ENCODE data around the gene TACC3.

TACC3 gene

GRCh38 chr4:1746919-1747602 lies 25.7 kb downstream of the TACC3 start:
- DNase-seq (ENCODE audit: low read depth), result no peak

GRCh38 chr4:1747603-1747967 lies 26.3 kb downstream of the TACC3 start:
- no peak for DNase-seq (ENCODE audit: low read depth)

- peak; percentile 68 for DNase-seq (ENCODE audit: low read depth)
These were observed 27.2 kb downstream of the TACC3 start for GRCh38 chr4:1748465-1748995.

GRCh38 chr4:1749370-1749769 lies 28.0 kb downstream of the TACC3 start:
- no peak for DNase-seq (ENCODE audit: low read depth)

- DNase-seq (ENCODE audit: low read depth), result no peak
These were observed 28.5 kb downstream of the TACC3 start for GRCh38 chr4:1749826-1750225.

GRCh38 chr4:1750381-1751154 lies 29.2 kb downstream of the TACC3 start:
- no peak for DNase-seq (ENCODE audit: low read depth)

- no peak for DNase-seq (ENCODE audit: low read depth)
These were observed 30.0 kb downstream of the TACC3 start for GRCh38 chr4:1751155-1751918.

- DNase-seq (ENCODE audit: low read depth), result no peak
These were observed 30.6 kb downstream of the TACC3 start for GRCh38 chr4:1751919-1752283.

- DNase-seq (ENCODE audit: low read depth), result no peak
These were observed 31.1 kb downstream of the TACC3 start for GRCh38 chr4:1752284-1753041.

- DNase-seq (ENCODE audit: low read depth), result no peak
These were observed 32.0 kb downstream of the TACC3 start for GRCh38 chr4:1753294-1753696.

GRCh38 chr4:1753697-1754311 lies 32.5 kb downstream of the TACC3 start:
- no peak for DNase-seq (ENCODE audit: low read depth)

GRCh38 chr4:1754336-1754735 lies 33.0 kb downstream of the TACC3 start:
- no peak for DNase-seq (ENCODE audit: low read depth)

GRCh38 chr4:1755297-1755696 lies 34.0 kb downstream of the TACC3 start:
- no peak for DNase-seq (ENCODE audit: low read depth)

- no peak for DNase-seq (ENCODE audit: low read depth)
These were observed 34.8 kb downstream of the TACC3 start for GRCh38 chr4:1756079-1756478.

GRCh38 chr4:1756893-1757779 lies 35.8 kb downstream of the TACC3 start:
- DNase-seq (ENCODE audit: low read depth), result no peak

GRCh38 chr4:1757836-1758235 lies 36.5 kb downstream of the TACC3 start:
- DNase-seq (ENCODE audit: low read depth), result no peak

- DNase-seq (ENCODE audit: low read depth), result no peak
These were observed 37.2 kb downstream of the TACC3 start for GRCh38 chr4:1758306-1759121.

- DNase-seq (ENCODE audit: low read depth), result no peak
These were observed 38.0 kb downstream of the TACC3 start for GRCh38 chr4:1759170-1759817.

- no peak for DNase-seq (ENCODE audit: low read depth)
These were observed 38.5 kb downstream of the TACC3 start for GRCh38 chr4:1759818-1760223.
